Progenitor cell of endocrine pancreas (in vitro differentiated cells): ENCODE data around the gene BECN2. TPM values are rescaled to one million over a fixed set of nuclear protein-coding genes. Genes with fewer than 3 reads are reported as not detected.
"Not testable (repeated sequence)": the region's sequence is repeated elsewhere in the genome, so short reads cannot be mapped to it uniquely, and the experiment has no call there.

Source experiments
- DNase-seq: peaks from one replicate; pipeline ENCODE4 v3.0.0; 2021; ENCODE audit warnings: low spot score; ENCODE audit not compliant: unreplicated experiment
- H3K27ac Mint-ChIP-seq: 2 replicates; pipeline ENCODE4 v1.8.0; 2021; ENCODE audit warnings: mild to moderate bottlenecking, moderate library complexity, mixed read lengths
- H3K27me3 Mint-ChIP-seq: 2 replicates; pipeline ENCODE4 v1.8.0; 2021; ENCODE audit warnings: mixed read lengths
- H3K36me3 Mint-ChIP-seq: 2 replicates; pipeline ENCODE4 v1.8.0; 2022; ENCODE audit warnings: mixed read lengths; ENCODE audit not compliant: insufficient read depth
- H3K4me1 Mint-ChIP-seq: 2 replicates; pipeline ENCODE4 v1.8.0; 2021; ENCODE audit warnings: low read depth, mixed read lengths
- H3K4me3 Mint-ChIP-seq: 2 replicates; pipeline ENCODE4 v1.8.0; 2021; ENCODE audit warnings: low read depth, mild to moderate bottlenecking, moderate library complexity, mixed read lengths
- H3K9me3 Mint-ChIP-seq: 2 replicates; pipeline ENCODE4 v1.8.0; 2021; ENCODE audit warnings: low read depth, mixed read lengths
- total RNA-seq: library from RNA; stranded (reverse); gene quantifications from 2 replicates; pipeline ENCODE4 v1.2.1, GENCODE V29; 2021
- TF ChIP-seq, protein P1 (sequence below): fragments of 200-600 bp; sonication (generic); IDR thresholded peaks from one replicate; pipeline ENCODE4 v1.5.0; 2021; ENCODE audit warnings: antibody characterized with exemption, mild to moderate bottlenecking; ENCODE audit not compliant: unreplicated experiment

BECN2 gene
- total RNA-seq, 1 donor from 2014 or later, result not detected

DNA sequence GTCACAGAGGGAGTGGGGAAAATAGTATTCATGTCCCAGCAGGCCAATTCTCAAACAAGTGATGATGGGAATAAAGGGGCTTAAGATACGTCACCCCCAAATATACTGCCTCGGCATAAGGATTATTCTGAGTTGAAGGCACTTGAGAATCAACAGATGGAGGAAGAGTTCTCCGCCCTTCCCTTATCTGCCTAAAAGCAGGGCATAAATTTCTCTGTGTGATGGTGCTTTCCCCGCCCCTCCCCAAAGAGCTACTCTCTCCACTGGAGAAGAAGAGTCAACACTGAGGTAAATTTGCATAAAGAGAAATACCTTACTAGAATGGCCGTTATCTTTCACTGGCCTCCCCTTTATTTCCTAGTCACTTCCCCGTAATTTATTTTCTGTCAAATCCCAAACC lies 18.7 kb downstream of the BECN2 start:
- no peak overlapping the region for H3K4me3 Mint-ChIP-seq
- H3K27me3 Mint-ChIP-seq, result no peaks in the 10 kb centered on the region
- no peak for DNase-seq
- no peak overlapping the region for H3K27ac Mint-ChIP-seq
- TF ChIP-seq, protein P1, sequence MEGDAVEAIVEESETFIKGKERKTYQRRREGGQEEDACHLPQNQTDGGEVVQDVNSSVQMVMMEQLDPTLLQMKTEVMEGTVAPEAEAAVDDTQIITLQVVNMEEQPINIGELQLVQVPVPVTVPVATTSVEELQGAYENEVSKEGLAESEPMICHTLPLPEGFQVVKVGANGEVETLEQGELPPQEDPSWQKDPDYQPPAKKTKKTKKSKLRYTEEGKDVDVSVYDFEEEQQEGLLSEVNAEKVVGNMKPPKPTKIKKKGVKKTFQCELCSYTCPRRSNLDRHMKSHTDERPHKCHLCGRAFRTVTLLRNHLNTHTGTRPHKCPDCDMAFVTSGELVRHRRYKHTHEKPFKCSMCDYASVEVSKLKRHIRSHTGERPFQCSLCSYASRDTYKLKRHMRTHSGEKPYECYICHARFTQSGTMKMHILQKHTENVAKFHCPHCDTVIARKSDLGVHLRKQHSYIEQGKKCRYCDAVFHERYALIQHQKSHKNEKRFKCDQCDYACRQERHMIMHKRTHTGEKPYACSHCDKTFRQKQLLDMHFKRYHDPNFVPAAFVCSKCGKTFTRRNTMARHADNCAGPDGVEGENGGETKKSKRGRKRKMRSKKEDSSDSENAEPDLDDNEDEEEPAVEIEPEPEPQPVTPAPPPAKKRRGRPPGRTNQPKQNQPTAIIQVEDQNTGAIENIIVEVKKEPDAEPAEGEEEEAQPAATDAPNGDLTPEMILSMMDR, result no peak
- H3K36me3 Mint-ChIP-seq, result peaks cover 2% of the 10 kb centered on the region
- peaks cover 4% of the 10 kb centered on the region for H3K9me3 Mint-ChIP-seq
- no peaks in the 10 kb centered on the region for H3K4me1 Mint-ChIP-seq

DNA sequence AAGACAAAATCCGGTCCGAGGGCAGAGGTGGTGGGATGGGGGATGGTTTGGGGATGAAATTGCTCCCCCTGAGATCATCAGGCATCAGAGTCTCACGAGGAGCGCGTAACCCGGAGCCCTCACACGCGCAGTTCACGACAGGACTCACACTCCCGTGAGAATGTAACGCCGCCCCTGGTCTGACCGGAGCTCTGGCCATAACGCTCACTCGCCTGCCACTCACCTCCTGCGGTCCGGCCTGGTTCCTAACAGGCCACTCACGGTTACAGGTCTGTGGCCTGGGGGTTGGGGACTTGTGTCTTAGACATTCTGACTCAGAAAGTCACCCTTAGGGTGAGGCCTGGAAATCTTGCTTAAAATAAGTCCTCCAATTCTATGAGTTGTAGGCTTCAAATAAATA lies 21.5 kb downstream of the BECN2 start:
- Mint-ChIP-seq H3K27ac (no peak overlapping the region), H3K36me3 (peaks cover 2% of the 10 kb centered on the region), H3K4me1 (no peaks in the 10 kb centered on the region), H3K9me3 (peaks cover 4% of the 10 kb centered on the region), H3K4me3 (no peak overlapping the region), H3K27me3 (no peaks in the 10 kb centered on the region)
- DNase-seq, result no peak
- TF ChIP-seq, protein P1, result no peak

- peak overlapping the region; percentile 88 for H3K27ac Mint-ChIP-seq
- TF ChIP-seq, protein P1, result no peak
- no peak for DNase-seq
- H3K4me1 Mint-ChIP-seq, result no peaks in the 10 kb centered on the region
- H3K9me3 Mint-ChIP-seq, result peaks cover 4% of the 10 kb centered on the region
- peak overlapping the region; percentile 40 for H3K4me3 Mint-ChIP-seq
- H3K36me3 Mint-ChIP-seq, result peaks cover 2% of the 10 kb centered on the region
- no peaks in the 10 kb centered on the region for H3K27me3 Mint-ChIP-seq
Observed at GRCh38 chr1:241979926-241980325, 22.4 kb downstream of the BECN2 start.

DNA sequence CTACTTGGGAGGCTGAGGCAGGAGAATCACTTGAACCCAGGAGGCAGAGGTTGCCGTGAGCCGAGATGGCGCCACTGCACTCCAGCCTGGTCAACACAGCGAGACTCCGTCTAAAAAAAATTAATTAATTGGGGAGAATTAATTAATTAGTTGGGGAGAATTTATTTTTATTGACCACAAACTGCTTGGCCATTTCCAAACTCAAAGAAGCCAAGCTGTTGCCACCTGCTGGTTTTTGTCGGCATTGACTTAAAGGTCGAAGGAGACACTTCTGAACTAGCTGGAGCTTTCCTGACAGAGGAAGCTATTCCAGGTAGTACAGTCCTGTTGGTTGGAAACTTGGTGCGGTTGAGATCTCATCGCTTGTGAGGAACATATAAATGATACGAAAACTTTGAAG lies 28.2 kb downstream of the BECN2 start:
- no peaks in the 10 kb centered on the region for H3K9me3 Mint-ChIP-seq
- no peaks in the 10 kb centered on the region for H3K27me3 Mint-ChIP-seq
- DNase-seq, result no peak
- no peak overlapping the region for H3K27ac Mint-ChIP-seq
- no peaks in the 10 kb centered on the region for H3K36me3 Mint-ChIP-seq
- H3K4me1 Mint-ChIP-seq, result no peaks in the 10 kb centered on the region
- H3K4me3 Mint-ChIP-seq, result no peak overlapping the region
- TF ChIP-seq, protein P1, result peak; percentile 64

DNA sequence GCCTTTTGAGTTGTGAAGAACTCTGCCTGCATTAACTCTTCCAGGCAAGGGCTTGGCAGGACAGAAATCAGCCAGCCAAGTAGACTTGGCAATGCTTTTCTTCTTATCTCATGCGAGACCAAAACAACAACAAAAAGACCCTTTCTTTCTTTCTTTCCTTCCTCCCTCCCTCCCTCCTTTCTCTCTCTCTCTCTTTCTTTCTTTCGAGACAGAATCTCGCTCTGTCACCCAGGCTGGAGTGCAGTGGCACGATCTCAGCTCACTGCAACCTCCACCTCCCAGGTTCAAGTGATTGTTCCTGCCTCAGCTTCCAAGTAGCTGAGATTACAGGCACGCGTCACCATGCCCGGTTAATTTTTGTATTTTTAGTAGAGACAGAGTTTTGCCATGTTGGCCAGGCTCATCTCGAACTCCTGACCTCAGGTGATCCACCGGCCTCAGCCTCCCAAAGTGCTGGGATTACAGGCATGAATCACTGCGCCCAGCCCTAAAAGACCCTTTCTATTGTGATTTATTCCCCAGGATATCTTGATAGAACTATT lies 30.9 kb downstream of the BECN2 start:
- not testable (repeated sequence) for H3K27ac Mint-ChIP-seq, H3K4me3 Mint-ChIP-seq, DNase-seq, H3K9me3 Mint-ChIP-seq, H3K4me1 Mint-ChIP-seq, H3K27me3 Mint-ChIP-seq, H3K36me3 Mint-ChIP-seq

- no peaks in the 10 kb centered on the region for H3K9me3 Mint-ChIP-seq
- H3K4me3 Mint-ChIP-seq, result no peak overlapping the region
- no peaks in the 10 kb centered on the region for H3K4me1 Mint-ChIP-seq
- no peak overlapping the region for H3K27ac Mint-ChIP-seq
- H3K36me3 Mint-ChIP-seq, result no peaks in the 10 kb centered on the region
- no peaks in the 10 kb centered on the region for H3K27me3 Mint-ChIP-seq
- DNase-seq, result no peak
- TF ChIP-seq, protein P1, result no peak
Observed at GRCh38 chr1:241990040-241990439, 32.5 kb downstream of the BECN2 start.
